ENCODE results near the gene POLD3.

POLD3 gene

DNA sequence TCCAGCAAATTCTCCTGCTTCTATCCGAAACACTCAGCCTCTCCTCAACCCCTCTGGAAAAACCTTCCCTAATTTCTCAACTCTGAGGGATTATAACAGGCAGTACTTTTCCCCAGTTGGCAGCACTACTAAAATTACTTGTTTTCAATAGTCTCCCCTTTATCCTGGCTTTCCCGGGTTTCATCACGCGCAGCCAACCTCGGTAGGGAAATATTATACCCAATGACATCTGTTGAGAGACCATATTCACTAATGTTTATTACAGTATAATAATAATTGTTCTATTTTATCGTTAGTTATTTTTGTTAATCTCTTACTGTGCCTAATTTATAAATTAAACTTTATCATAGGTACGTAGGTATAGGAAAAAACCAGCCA, 330 bp upstream of the POLD3 start:
- DNase-seq: no peak
- Histone ChIP-seq H3K79me2 (ENCODE audit: insufficient read depth, low read length) (peaks cover 30% of the 10 kb centered on the region), H3K9ac (ENCODE audit: low read depth, low read length) (peak overlapping the region; percentile 79), H2AFZ (ENCODE audit: low read depth, low read length) (peak overlapping the region; percentile 75), H3K27me3 (ENCODE audit: insufficient read depth, low read length, poor library complexity) (peaks cover 9% of the 10 kb centered on the region), H3K27ac (ENCODE audit: low read length) (0 out of 2 replicates have a peak overlapping the region, but pooled peaks have one; percentile 29), H3K9me3 (ENCODE audit: insufficient read depth, low read length, severe bottlenecking) (no peaks in the 10 kb centered on the region), H3K4me3 (ENCODE audit: low read depth in 1 of 2, low read length in 2 of 2) (peak overlapping the region; percentile 74 to 76; a peak in 3 of 4 replicates), H3K4me2 (ENCODE audit: insufficient read depth, low read length) (peak overlapping the region; percentile 64), H4K20me1 (ENCODE audit: insufficient read depth, low read length) (no peaks in the 10 kb centered on the region), H3K36me3 (ENCODE audit: insufficient read depth, low read length) (peaks cover 27% of the 10 kb centered on the region), H3K4me1 (ENCODE audit: insufficient read depth, low read length) (peaks cover 24% of the 10 kb centered on the region)
- TF ChIP-seq, protein P1, sequence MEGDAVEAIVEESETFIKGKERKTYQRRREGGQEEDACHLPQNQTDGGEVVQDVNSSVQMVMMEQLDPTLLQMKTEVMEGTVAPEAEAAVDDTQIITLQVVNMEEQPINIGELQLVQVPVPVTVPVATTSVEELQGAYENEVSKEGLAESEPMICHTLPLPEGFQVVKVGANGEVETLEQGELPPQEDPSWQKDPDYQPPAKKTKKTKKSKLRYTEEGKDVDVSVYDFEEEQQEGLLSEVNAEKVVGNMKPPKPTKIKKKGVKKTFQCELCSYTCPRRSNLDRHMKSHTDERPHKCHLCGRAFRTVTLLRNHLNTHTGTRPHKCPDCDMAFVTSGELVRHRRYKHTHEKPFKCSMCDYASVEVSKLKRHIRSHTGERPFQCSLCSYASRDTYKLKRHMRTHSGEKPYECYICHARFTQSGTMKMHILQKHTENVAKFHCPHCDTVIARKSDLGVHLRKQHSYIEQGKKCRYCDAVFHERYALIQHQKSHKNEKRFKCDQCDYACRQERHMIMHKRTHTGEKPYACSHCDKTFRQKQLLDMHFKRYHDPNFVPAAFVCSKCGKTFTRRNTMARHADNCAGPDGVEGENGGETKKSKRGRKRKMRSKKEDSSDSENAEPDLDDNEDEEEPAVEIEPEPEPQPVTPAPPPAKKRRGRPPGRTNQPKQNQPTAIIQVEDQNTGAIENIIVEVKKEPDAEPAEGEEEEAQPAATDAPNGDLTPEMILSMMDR (IDR thresholded peaks at IDR 0.05; ENCODE audit: borderline replicate concordance, extremely low read depth, low read length, poor library complexity, severe bottlenecking): no peak
- no peak for TF ChIP-seq EZH2 (IDR thresholded peaks at IDR 0.05; ENCODE audit: borderline replicate concordance, low read depth, low read length, severe bottlenecking)
- no peak for ATAC-seq (ENCODE audit: insufficient read depth, low read depth)

DNA sequence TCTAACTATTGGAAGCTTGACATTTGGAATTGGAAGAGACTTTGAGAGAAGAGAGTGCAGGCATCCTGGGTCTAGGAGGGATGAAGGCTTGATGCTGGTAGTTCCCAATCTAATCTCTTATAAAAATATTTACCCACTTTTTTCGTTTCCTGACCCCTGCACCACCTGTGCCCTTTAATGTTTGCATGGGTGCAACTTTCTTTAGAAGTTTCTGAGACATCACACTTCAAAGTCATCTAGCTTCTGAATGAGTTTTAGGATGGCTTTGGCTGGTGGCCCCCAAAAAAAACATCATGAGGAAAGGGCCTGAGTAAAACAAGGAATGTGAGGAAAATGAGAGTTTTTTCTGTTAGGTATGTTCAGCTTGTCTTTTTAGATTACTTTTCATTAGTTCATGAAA, 1.1 kb downstream of the POLD3 start:
- Histone ChIP-seq H2AFZ (ENCODE audit: low read depth, low read length) (peak overlapping the region; percentile 86), H3K4me1 (ENCODE audit: insufficient read depth, low read length) (peaks cover 24% of the 10 kb centered on the region), H3K36me3 (ENCODE audit: insufficient read depth, low read length) (peaks cover 41% of the 10 kb centered on the region), H3K4me2 (ENCODE audit: insufficient read depth, low read length) (peak overlapping the region; percentile 64), H3K27ac (ENCODE audit: low read length) (peak overlapping the region; percentile 76), H4K20me1 (ENCODE audit: insufficient read depth, low read length) (peaks cover 5% of the 10 kb centered on the region; the same call in 1 of the 2 replicates), H3K9ac (ENCODE audit: low read depth, low read length) (peak overlapping the region; percentile 79), H3K4me3 (ENCODE audit: low read depth in 1 of 2, low read length in 2 of 2) (peak overlapping the region; percentile 74 to 76; a peak in 3 of 4 replicates), H3K79me2 (ENCODE audit: insufficient read depth, low read length) (peaks cover 30% of the 10 kb centered on the region), H3K27me3 (ENCODE audit: insufficient read depth, low read length, poor library complexity) (no peaks in the 10 kb centered on the region), H3K9me3 (ENCODE audit: insufficient read depth, low read length, severe bottlenecking) (no peaks in the 10 kb centered on the region)
- no peak for DNase-seq
- ATAC-seq (ENCODE audit: insufficient read depth, low read depth): 0 out of 3 replicates have a peak, but pooled peaks have one; percentile 2
- no peak for TF ChIP-seq EZH2 (IDR thresholded peaks at IDR 0.05; ENCODE audit: borderline replicate concordance, low read depth, low read length, severe bottlenecking)
- TF ChIP-seq, protein P1 (IDR thresholded peaks at IDR 0.05; ENCODE audit: borderline replicate concordance, extremely low read depth, low read length, poor library complexity, severe bottlenecking): no peak

DNA sequence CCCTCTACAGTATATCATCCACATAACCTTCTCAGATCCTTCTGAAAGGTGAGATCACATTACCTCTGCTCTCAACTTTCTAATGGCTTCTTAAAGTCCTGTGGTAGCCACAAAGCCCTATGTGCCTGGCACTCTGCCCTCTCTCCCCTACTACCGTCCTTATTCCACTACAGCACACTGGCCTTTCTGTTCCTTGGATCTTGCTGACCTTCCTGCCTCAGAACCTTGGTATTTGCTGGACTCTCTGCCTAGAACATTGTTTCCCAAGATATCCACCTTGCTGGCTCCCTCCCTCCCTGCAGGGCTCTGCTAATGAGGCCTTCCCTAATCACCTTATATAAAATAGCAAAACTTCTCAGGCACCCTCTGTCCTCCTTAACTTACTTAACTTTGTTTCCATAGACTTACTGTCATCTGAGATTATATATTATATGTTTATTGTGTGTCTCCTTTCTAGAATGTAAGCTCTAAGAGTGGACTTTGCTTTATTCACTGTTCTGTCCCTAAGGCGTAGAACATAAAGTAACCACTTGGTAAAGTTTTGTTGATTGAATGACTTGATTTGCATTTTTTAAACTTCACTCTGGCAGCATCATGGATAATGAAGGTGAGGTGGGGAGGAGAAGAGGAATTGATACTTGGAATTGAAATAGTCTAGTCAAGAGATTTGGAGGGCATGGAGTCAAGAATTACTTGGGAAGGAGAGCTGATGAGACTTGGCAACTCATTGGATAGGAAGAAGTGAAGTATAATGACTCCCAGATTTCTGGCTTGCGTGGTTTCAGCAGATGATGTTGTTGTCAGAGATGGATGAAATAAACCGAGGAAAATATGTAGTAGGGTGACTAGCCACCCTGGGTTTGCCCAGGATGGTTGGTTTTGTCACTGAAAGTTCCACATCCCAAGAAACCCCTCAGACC, 10.5 kb downstream of the POLD3 start:
- H3K27ac ChIP-seq (ENCODE audit: low read length): no peak overlapping the region
- H3K4me3 ChIP-seq (ENCODE audit: low read depth in 1 of 2, low read length in 2 of 2): no peak overlapping the region
- H3K9me3 ChIP-seq (ENCODE audit: insufficient read depth, low read length, severe bottlenecking): no peaks in the 10 kb centered on the region
- no peaks in the 10 kb centered on the region for H3K4me1 ChIP-seq (ENCODE audit: insufficient read depth, low read length)
- DNase-seq (no peak), ATAC-seq (ENCODE audit: insufficient read depth, low read depth) (no peak)
- peaks cover 5% of the 10 kb centered on the region; the same call in 1 of the 2 replicates for H4K20me1 ChIP-seq (ENCODE audit: insufficient read depth, low read length)
- no peaks in the 10 kb centered on the region for H3K27me3 ChIP-seq (ENCODE audit: insufficient read depth, low read length, poor library complexity)
- H3K9ac ChIP-seq (ENCODE audit: low read depth, low read length): no peak overlapping the region
- H3K36me3 ChIP-seq (ENCODE audit: insufficient read depth, low read length): peaks cover 62% of the 10 kb centered on the region
- no peak overlapping the region for H3K4me2 ChIP-seq (ENCODE audit: insufficient read depth, low read length)
- no peak overlapping the region for H2AFZ ChIP-seq (ENCODE audit: low read depth, low read length)
- H3K79me2 ChIP-seq (ENCODE audit: insufficient read depth, low read length): no peaks in the 10 kb centered on the region; the same call in 1 of the 2 replicates
- TF ChIP-seq EZH2 (IDR thresholded peaks at IDR 0.05; ENCODE audit: borderline replicate concordance, low read depth, low read length, severe bottlenecking): no peak
- TF ChIP-seq, protein P1 (IDR thresholded peaks at IDR 0.05; ENCODE audit: borderline replicate concordance, extremely low read depth, low read length, poor library complexity, severe bottlenecking): no peak

All from DND-41 (cell line).